PFSK-1 (cell line): ENCODE data around the gene C1orf35.

Experiments
- FOXP2 ChIP-seq: optimal IDR thresholded peaks from 2 replicates; pipeline ENCODE3; 2011; ENCODE audit warnings: borderline replicate concordance, control low read depth, inconsistent platforms; ENCODE audit not compliant: insufficient read depth; ENCODE audit errors: extremely low read length, extremely low read depth
- POLR2AphosphoS5 ChIP-seq: IDR thresholded peaks from 2 replicates; pipeline ENCODE4 v1.6.1; 2012; ENCODE audit warnings: low read depth, mild to moderate bottlenecking, control low read depth, low read length, moderate library complexity
- SIN3A ChIP-seq: IDR thresholded peaks from 2 replicates; pipeline ENCODE4 v1.6.1; 2012; ENCODE audit warnings: mild to moderate bottlenecking, low read length, moderate library complexity, borderline replicate concordance; ENCODE audit not compliant: insufficient read depth
- TAF1 ChIP-seq: IDR thresholded peaks from 2 replicates; pipeline ENCODE4 v1.6.1; 2012; ENCODE audit warnings: low read length, control low read depth, borderline replicate concordance; ENCODE audit not compliant: insufficient read depth
- TF ChIP-seq, protein P1 (sequence below), 2 experiments: IDR thresholded peaks; 2 replicates each; pipeline versions ENCODE4 v1.6.1 to v1.8.0; 2011 to 2012; ENCODE audit warnings: low read depth in 2 of 2, low read length in 2 of 2, control low read depth in 1 of 2, inconsistent platforms in 1 of 2, mild to moderate bottlenecking in 1 of 2, moderate library complexity in 1 of 2; ENCODE audit not compliant: insufficient read depth in 1 of 2

C1orf35 gene

DNA sequence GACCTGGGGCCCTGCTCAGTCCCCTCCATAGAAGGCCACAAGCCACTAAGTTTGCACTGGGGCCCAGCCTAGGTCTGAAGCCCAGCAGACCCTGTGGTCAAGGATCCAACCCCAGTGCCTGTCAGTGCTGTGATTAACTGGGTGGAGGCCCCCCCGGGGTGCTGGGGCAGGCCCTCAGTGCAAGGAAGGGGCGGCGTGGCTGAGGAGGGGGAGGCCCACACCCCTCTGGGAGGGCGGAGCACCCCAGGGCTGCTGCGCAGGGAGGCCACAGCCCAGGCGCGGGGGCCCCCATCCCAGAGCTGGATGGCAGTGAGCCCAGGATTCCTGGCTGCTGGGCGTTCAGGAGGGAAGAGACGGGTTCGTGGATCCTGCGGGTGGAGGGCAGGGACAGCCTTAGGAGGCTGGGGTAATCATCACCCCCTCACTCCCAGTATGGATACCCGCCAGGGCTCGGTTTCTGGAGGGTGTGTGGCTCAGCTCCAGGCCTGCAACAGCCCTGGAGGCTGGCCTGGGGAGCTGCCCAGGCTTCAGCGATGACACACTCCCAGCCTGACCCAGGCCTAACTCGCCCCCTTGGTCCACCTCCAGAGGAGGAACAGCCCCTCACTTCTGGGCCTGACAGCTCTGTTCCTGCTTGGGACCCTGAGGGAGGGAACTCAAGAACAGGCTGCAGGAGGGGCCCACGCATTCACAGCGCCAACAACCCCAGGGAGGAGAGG is 47.5 kb upstream of the C1orf35 start:
- TF ChIP-seq, protein P1, sequence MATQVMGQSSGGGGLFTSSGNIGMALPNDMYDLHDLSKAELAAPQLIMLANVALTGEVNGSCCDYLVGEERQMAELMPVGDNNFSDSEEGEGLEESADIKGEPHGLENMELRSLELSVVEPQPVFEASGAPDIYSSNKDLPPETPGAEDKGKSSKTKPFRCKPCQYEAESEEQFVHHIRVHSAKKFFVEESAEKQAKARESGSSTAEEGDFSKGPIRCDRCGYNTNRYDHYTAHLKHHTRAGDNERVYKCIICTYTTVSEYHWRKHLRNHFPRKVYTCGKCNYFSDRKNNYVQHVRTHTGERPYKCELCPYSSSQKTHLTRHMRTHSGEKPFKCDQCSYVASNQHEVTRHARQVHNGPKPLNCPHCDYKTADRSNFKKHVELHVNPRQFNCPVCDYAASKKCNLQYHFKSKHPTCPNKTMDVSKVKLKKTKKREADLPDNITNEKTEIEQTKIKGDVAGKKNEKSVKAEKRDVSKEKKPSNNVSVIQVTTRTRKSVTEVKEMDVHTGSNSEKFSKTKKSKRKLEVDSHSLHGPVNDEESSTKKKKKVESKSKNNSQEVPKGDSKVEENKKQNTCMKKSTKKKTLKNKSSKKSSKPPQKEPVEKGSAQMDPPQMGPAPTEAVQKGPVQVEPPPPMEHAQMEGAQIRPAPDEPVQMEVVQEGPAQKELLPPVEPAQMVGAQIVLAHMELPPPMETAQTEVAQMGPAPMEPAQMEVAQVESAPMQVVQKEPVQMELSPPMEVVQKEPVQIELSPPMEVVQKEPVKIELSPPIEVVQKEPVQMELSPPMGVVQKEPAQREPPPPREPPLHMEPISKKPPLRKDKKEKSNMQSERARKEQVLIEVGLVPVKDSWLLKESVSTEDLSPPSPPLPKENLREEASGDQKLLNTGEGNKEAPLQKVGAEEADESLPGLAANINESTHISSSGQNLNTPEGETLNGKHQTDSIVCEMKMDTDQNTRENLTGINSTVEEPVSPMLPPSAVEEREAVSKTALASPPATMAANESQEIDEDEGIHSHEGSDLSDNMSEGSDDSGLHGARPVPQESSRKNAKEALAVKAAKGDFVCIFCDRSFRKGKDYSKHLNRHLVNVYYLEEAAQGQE (IDR thresholded peaks at IDR 0.05; ENCODE audit: insufficient read depth in 1 of 2, low read depth in 2 of 2, low read length in 2 of 2), result no peak
- TF ChIP-seq TAF1 (no peak), SIN3A (no peak), POLR2AphosphoS5 (no peak; the same call in 1 of the 2 replicates), FOXP2 (no peak)

DNA sequence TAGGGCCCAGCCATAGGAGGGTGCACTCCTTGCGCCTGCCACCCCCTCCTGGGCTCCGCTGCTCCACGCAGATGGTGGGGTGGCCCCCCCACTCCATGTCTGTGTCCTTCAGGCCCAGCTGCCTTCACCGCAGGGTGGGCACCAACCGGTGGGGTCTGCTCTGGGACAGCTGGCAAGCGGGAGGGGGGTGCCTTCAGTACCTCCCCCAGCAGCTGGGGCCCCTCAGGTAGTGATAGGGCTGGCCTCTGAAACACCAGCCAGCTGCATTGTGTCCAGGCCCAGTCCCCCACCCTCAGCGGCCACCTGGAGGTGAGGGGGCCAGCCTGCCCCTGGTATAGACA is 47.0 kb upstream of the C1orf35 start:
- TF ChIP-seq POLR2AphosphoS5 (no peak), FOXP2 (no peak), SIN3A (no peak), TAF1 (no peak)
- TF ChIP-seq, protein P1 (IDR thresholded peaks at IDR 0.05; ENCODE audit: insufficient read depth in 1 of 2, low read depth in 2 of 2, low read length in 2 of 2), result no peak

DNA sequence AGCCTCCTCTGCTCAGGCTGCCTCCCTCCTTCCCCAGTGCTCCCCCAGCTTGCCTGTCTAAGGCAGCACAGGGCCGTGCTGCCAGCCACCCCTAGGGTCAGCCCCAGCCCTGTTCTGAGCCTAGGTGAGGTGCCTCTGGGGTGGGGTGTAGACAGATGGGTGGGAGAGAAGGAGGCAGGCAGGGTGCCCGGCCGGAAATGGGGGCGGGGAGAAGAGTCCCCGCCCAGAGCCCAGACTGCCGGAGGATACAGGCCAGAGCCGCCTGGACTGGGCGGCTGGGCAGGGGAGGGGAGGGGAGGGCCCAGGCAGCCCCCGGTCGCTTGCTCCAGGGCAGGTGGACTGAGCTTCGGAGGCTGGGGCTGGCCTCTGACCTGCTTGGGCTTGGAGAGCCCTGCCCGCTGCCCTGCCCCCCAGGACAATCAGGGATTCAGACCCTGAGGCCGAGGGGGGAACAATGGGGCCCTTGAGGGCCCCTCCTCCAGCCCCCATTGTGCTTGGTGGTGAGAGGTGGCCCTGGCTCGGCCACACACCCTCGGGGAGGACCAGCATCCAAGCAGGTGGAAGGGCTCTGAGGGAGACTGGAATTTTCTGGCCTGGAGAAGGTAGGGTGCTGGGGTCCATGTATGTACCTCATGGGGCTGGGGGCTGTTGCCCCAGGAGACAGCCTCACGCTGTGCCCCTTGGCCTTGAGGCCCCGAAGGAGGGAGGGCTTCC is 46.4 kb upstream of the C1orf35 start, which contains the start of gene GJC2:
TSS of gene GJC2 (plus strand) at position 525 of the 714 bp plus-strand sequence. CDS start 7,829 bp downstream, outside the sequence.
- TF ChIP-seq, protein P1 (IDR thresholded peaks at IDR 0.05; ENCODE audit: insufficient read depth in 1 of 2, low read depth in 2 of 2, low read length in 2 of 2), result no peak
- TF ChIP-seq POLR2AphosphoS5, result no peak
- TF ChIP-seq TAF1, result no peak
- TF ChIP-seq SIN3A, result no peak
- TF ChIP-seq FOXP2, result no peak

DNA sequence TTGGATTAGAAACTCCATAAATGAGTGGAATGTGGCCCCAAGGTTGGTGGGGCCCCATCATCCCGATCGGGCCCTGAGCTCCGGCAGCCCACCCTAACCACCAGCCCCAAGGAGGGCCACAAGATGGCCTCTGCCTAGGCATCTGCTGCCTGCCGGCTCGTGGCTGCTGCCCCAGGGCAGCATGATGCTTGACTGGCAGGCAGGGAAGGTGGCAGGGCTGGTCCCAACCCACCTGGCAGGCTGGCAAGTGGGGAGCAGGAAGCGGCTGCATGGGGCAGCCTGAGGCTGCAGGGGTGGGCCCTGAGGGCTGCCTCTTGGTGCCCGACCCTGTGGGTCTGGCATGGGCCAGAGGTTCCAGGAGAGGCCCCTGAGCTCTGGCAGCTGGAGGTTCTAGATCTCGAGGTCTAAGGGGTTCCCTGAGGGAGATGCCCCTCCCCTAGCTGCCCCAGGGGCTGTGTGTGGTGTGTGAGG is 45.8 kb upstream of the C1orf35 start:
- TF ChIP-seq, protein P1 (IDR thresholded peaks at IDR 0.05; ENCODE audit: insufficient read depth in 1 of 2, low read depth in 2 of 2, low read length in 2 of 2), result no peak
- TF ChIP-seq SIN3A (no peak), TAF1 (no peak)
